Activated CD8-positive, alpha-beta memory T cell treated with anti-CD3 and anti-CD28 coated beads, Interleukin-2, amount 50 U/mL, for 48 hours (primary cell): ENCODE data around the gene RASGRF1.
A peak's percentile ranks its signal among the peaks of the same experiment; 100 is the strongest.

Experiments
- DNase-seq: peaks from one replicate; pipeline ENCODE4 v3.0.0-alpha.2; 2020

RASGRF1 gene

GRCh38 chr15:79099692-79100091 is 9.1 kb upstream of the RASGRF1 start:
- no peak for DNase-seq

DNA sequence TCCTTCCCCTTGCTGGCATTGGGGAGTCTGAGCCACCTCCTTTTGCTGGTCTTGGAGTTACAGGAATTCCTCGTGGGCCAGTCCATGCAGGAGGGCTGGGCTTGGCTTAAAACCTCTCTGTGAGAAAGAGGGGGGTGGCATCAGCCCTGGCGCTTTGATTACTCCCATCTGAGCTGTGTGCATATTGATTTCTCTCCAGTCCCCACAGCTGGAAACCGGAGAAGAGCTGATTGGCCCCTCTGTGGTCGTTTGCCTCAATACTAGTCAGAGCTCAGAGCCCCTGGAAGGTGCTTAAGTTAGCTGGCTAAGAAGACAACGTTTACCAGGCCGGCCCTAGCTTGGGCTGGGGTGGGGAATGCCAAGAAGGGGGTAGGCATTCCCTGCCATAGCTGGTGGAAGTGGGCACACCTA is 4.0 kb upstream of the RASGRF1 start:
- DNase-seq: peak; percentile 34

DNA sequence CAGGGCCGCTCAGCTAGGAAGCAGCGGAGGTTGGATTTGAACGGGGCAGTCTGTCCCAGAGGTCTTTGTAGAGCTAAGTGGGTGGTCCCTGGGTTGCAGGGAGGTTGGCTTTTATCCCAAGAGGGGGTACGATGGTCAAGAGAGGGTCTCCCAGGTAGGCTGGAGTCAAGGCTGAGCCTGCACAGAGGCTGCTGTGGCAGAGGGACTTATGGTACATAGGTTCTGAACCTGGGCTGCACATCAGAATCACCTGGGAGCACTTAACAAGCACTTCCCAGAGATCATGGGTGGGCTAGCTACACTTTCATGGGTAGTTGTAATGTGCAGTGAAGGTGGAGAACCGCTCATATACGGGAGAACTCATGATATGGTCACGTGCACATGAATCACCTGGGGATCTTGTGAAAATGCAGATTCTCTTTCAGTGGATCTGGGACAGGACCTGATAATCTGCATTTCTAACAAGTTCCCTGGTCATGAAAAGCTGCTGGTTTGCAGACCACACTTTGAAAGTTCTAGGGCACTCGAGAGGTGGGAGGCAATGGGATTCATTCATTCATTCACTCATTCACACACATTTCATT is 2.9 kb upstream of the RASGRF1 start:
- DNase-seq: peak; percentile 33

DNA sequence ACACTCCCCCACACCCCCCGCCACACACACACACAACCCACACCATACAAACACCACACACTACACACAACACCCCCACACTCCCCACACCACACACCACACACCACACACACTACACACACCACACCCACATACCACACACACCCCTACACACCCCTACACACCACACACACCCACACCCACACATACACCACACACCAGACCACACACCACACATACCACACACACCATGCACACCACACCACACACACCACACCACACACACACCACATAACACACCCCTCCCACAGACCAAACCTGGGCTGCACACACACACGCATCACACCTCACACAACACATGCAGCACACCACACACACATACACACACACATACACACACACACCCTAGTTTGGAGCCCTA is 1.8 kb upstream of the RASGRF1 start:
- DNase-seq: peak; percentile 47

DNA sequence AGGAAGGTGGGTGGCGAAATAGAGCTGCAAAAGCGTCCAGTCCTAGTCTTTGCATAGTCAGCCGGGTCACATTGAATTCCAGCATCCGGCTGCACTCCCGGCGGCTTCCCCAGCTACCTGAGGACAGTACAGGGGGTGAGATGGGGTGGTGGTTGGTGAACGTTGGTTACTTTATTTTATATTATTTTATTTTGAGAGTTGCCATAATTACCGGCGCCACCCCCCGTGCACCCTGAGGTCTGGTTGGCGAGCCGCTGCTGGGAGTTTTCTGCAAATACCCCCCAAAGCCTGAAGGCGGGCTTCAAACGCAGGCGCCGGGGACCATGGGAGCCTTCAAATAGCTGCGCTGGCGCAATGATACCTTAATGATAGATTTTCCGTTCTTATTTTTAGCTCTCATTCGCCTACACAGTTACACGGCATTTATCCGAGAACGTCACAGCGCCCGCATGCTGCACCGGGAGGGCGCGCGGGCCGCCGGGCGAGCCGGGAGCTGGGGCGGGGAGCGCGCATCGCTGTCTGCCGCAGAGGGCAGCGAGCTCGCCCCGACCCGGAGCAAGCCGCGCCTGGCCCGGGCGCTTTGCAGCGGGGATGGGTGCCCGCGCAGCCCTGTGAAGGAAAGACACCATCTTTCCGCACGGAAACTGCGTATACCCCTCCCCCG is 756 bp upstream of the RASGRF1 start:
- DNase-seq: peak; percentile 55

DNA sequence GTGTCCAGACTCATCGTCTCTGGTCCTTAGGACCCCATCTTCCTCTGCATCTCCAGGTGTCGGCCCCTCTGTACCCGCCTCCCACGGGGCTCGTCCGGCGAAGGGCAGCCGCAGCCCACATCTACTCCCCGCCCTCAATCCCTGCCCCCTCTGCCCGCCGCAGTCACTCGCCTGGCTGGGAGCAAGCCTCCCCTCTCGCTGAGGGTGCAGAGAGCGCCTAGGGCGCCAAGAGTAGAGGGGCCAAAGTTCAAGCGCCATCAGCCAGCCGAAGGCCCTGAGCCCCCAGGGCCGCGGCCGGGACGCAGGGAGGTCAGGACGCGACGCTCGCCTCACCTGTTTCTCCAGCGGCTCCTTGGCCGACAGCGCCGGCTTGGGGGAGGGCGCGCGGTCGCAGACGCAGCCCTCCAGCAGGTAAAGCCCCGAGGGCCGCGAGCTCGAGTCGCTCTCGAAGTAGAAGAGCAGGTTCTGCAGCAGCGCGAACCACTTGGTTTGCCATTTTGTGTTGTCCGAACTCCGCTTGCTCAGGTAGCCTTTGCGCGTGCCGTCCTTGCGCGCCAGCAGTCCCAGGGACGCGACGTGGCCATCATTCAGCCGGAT is 592 bp downstream of the RASGRF1 start:
- peak; percentile 49 for DNase-seq

DNA sequence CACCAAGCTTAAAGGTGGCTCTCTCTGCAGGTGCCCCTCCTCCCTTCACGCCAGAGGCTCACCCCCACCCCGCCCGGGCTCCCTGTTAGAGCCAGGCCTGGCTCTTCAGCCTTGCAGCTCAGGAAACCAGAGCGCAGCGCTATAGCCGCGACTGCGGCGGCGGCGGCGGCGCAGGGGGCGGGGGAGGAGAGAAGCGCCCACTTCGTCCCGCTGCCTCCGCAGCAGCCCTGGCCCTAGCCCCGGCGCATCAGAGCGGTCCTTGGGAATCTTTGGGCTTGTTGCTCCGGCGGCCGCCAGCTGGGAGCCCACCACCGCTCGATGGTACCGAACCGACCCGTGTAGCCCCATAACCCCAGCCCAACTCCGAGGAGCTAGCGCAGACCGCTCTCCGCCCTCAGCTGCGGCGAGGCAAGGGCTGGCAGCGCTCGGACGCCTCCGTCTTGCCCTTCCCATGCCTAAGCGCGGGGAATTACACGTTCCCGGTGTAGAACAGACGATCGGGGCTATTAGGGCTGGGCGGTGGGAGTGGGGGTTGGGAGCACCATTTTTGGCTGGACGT is 1.2 kb downstream of the RASGRF1 start:
- DNase-seq: peak; percentile 45

- DNase-seq: peak; percentile 35
Measured at GRCh38 chr15:79088426-79089205, 2.0 kb downstream of the RASGRF1 start.

- no peak for DNase-seq
Measured at GRCh38 chr15:79086814-79087213, 3.8 kb downstream of the RASGRF1 start.

DNA sequence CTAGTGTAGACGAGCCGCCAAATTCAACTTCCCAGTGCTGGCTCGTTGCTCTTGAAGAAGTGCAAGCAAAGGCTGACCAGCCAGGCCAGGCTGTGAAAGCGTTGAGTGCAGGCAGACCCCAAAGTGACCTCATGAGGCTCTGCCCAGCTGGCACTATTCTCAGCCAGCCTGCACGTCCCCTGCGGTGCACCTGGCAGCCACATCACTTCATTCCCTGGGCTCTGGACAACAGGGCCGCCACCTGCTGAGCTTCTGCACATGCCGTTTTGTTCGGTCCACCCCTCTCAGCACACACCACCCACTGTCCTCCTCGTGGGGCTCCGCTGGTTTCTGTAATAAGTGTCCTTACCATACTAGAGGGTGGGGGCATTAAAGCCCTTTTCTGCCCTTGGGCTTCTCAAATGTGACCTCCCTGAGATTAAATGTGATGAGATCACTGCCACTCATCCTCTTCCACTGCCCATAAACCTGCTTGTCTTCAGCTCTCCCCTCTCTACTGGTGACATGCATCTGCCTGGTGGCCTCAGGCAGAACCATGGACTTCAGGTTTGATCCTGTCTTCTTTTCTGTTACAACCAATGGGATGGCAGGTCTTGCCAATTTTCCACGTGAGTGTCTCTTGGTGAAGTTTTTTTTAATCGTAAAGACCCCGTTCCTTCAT is 6.1 kb downstream of the RASGRF1 start:
- no peak for DNase-seq

DNA sequence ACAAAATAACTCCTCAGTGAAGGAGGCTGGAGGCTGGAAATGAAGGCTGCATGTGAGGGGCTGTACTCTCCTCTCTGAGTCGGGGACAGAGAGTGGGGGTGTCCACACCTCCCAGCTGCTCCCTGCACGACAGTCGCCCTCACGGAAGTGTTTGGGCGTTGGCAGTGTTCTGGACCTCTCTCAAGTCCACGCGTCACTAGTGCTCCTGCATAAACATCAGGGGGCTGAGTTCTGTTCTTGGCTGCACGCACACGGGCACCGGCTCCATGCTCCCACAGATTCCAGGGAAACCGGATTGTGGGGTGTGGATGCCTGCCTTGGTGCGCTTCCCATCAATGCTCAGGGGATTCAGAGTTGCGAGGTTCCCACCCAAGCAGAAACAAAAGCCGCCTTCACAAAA is 7.4 kb downstream of the RASGRF1 start:
- no peak for DNase-seq

GRCh38 chr15:79082363-79083070 is 8.1 kb downstream of the RASGRF1 start:
- no peak for DNase-seq

DNA sequence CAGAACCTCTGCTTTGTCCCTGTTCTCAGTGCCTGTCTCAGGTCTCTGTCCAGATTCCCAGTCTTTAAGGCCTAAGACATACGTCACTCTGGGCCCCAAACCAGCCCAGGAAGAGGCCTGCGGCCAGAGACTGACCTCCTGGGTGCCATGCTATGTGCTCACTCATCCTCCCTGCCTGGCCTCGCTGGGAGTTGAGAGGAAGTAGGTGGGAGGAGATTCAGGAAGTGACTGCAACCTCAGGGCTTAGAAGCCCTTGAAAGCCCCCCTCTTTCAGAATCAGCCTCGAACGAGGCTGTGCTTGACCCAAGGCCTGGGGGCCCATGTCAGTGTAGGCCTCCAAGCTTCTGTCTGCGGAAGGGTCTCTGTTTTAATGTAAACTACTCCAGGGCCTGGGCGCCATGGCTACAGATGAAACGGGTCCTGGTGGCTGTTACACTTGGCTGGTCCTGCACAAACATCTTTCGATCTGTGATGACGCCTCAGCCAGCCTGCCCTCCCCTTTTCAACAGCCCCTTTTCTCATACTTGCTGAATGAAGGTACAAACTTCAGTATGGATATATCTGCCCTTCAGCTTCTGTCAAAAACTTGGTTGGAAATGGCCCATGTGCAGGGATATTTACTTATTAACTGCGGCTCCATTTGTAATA is 11.7 kb downstream of the RASGRF1 start:
- no peak for DNase-seq

GRCh38 chr15:79078003-79078402 is 12.6 kb downstream of the RASGRF1 start:
- DNase-seq: no peak

- DNase-seq: no peak
Measured at GRCh38 chr15:79076661-79077060, 13.9 kb downstream of the RASGRF1 start.

GRCh38 chr15:79075256-79075655 is 15.3 kb downstream of the RASGRF1 start:
- DNase-seq: no peak

- DNase-seq: no peak
Measured at GRCh38 chr15:79073336-79073735, 17.2 kb downstream of the RASGRF1 start.

DNA sequence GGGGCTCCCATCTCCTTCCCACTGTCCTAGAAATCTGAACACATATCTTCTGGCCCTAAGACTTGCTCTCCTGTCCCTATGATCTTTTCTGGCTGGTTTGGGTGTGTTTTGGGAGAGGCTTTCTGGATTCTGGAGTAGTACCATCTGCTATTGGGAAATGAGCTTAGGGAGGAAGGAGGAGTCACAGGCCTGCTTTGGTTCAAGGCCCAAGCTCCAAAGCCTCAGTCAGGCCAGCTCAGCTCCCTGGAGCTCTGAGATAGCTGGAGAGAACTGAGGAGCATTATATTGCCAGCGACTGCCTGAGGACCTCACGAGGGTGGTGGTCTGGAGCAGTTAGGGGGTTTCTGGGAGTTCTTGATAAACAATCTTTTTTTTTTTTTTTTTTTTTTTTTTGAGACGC is 18.7 kb downstream of the RASGRF1 start:
- DNase-seq: no peak

- no peak for DNase-seq
Measured at GRCh38 chr15:79068790-79069189, 21.8 kb downstream of the RASGRF1 start.

DNA sequence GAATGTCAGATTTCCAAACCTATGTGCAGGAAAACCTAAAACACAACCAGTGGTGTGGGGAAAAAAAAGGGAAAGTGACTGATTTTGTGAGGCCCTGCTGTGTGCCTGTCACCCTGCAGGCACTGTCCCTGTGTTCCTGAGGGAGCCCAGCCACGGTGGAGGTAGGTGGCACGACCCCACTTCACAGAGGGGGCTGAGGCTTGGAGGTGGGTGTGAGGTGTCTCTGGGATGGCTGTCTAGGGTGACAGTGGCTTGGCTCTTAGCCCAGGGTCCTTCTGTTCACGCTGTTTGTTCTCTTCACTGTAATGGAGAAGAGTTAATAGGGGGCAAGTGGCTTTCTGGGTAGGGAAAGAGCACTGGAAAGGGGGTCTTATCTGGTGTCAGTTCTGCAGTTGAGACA is 22.6 kb downstream of the RASGRF1 start:
- DNase-seq: no peak

DNA sequence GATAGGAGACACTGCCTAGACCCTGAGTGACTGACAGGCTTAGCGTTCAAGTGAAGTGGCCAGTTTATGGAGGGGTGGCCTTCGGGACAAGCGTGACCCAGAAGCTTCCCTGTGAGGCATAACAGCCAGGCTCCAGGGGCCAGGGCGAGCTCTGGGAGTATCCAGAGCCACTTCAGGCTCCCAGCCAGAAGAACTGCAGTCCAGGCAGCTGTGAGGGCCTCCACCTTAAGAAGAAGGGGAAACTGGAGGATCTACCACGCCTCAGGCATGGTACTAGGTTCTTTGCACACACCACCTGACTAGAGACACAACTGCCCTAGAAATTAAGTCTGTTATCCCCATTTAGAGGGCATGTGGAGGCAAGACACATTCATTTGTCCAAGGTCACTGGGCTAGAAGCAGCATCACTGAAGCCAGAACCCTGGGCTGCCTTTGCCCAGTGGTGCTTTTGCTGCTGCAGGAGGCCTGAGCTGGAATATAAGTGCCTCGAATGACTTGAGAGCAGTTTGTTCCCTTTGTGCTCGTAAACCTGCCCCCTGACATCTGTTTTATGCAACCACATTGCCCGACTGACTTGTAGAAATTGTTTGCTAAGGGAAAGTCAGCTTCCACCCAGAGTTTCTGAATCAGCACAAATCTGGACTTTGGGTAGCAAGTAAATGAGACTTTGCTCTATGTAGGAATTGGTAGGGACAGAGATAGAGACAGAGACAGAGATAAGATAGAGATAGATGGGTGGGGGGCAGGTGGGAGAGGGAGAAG is 23.3 kb downstream of the RASGRF1 start:
- DNase-seq: no peak
